T-helper 1 cell treated with Interleukin-12 subunit alpha and Interleukin-12 subunit beta and Interleukin-4 antibody, amounts not matched to agents 30 μg/mL and 1 μg/mL, for 36 hours (primary cell): ENCODE results near the gene SLC7A14.

Experiments used
- H3K27ac Mint-ChIP-seq: one replicate; pipeline ENCODE4 v1.8.0; 2021; ENCODE audit warnings: mild to moderate bottlenecking, mixed read lengths
- H3K27me3 Mint-ChIP-seq: one replicate; pipeline ENCODE4 v1.8.0; 2021; ENCODE audit warnings: low read depth, mixed read lengths
- H3K36me3 Mint-ChIP-seq: one replicate; pipeline ENCODE4 v1.8.0; 2021; ENCODE audit warnings: low read depth, mixed read lengths
- H3K4me1 Mint-ChIP-seq: one replicate; pipeline ENCODE4 v1.8.0; 2021; ENCODE audit warnings: low read depth, mixed read lengths
- H3K4me3 Mint-ChIP-seq: one replicate; pipeline ENCODE4 v1.8.0; 2021; ENCODE audit warnings: mild to moderate bottlenecking, moderate library complexity, mixed read lengths
- H3K9me3 Mint-ChIP-seq: one replicate; pipeline ENCODE4 v1.8.0; 2021; ENCODE audit warnings: mixed read lengths

Gene SLC7A14

GRCh38 chr3:170534227-170534626 lies 51.6 kb downstream of the SLC7A14 start:
- no peaks in the 10 kb centered on the region for H3K36me3 Mint-ChIP-seq
- no peaks in the 10 kb centered on the region for H3K4me1 Mint-ChIP-seq
- H3K9me3 Mint-ChIP-seq: no peaks in the 10 kb centered on the region
- H3K27ac Mint-ChIP-seq: no peak overlapping the region
- peaks cover 18% of the 10 kb centered on the region for H3K27me3 Mint-ChIP-seq
- H3K4me3 Mint-ChIP-seq: no peak overlapping the region

- Mint-ChIP-seq H3K4me3 (no peak overlapping the region), H3K9me3 (no peaks in the 10 kb centered on the region), H3K27ac (no peak overlapping the region), H3K36me3 (no peaks in the 10 kb centered on the region), H3K27me3 (peaks cover 13% of the 10 kb centered on the region), H3K4me1 (no peaks in the 10 kb centered on the region)
Observed at GRCh38 chr3:170532573-170532972, 53.3 kb downstream of the SLC7A14 start.

GRCh38 chr3:170531657-170532335 lies 54.1 kb downstream of the SLC7A14 start:
- H3K9me3 Mint-ChIP-seq: no peaks in the 10 kb centered on the region
- H3K4me3 Mint-ChIP-seq: no peak overlapping the region
- H3K27ac Mint-ChIP-seq: no peak overlapping the region
- H3K27me3 Mint-ChIP-seq: peaks cover 7% of the 10 kb centered on the region
- H3K36me3 Mint-ChIP-seq: no peaks in the 10 kb centered on the region
- no peaks in the 10 kb centered on the region for H3K4me1 Mint-ChIP-seq

- Mint-ChIP-seq H3K4me3 (no peak overlapping the region), H3K27me3 (peaks cover 3% of the 10 kb centered on the region), H3K9me3 (no peaks in the 10 kb centered on the region), H3K4me1 (no peaks in the 10 kb centered on the region), H3K36me3 (no peaks in the 10 kb centered on the region), H3K27ac (no peak overlapping the region)
Observed at GRCh38 chr3:170531054-170531453, 54.8 kb downstream of the SLC7A14 start.

GRCh38 chr3:170529912-170530311 lies 56.0 kb downstream of the SLC7A14 start:
- Mint-ChIP-seq H3K36me3 (no peaks in the 10 kb centered on the region), H3K4me3 (no peak overlapping the region), H3K4me1 (no peaks in the 10 kb centered on the region), H3K27me3 (no peaks in the 10 kb centered on the region), H3K9me3 (no peaks in the 10 kb centered on the region), H3K27ac (no peak overlapping the region)

- H3K4me1 Mint-ChIP-seq: no peaks in the 10 kb centered on the region
- H3K27me3 Mint-ChIP-seq: no peaks in the 10 kb centered on the region
- H3K4me3 Mint-ChIP-seq: no peak overlapping the region
- no peak overlapping the region for H3K27ac Mint-ChIP-seq
- no peaks in the 10 kb centered on the region for H3K9me3 Mint-ChIP-seq
- H3K36me3 Mint-ChIP-seq: no peaks in the 10 kb centered on the region
Observed at GRCh38 chr3:170529346-170529745, 56.5 kb downstream of the SLC7A14 start.

- Mint-ChIP-seq H3K4me1 (no peaks in the 10 kb centered on the region), H3K4me3 (no peak overlapping the region), H3K9me3 (no peaks in the 10 kb centered on the region), H3K27me3 (no peaks in the 10 kb centered on the region), H3K27ac (no peak overlapping the region), H3K36me3 (no peaks in the 10 kb centered on the region)
Observed at GRCh38 chr3:170528726-170529125, 57.1 kb downstream of the SLC7A14 start.

GRCh38 chr3:170524073-170524472 lies 61.8 kb downstream of the SLC7A14 start:
- Mint-ChIP-seq H3K4me3 (no peak overlapping the region), H3K27ac (no peak overlapping the region)

GRCh38 chr3:170523248-170523647 lies 62.6 kb downstream of the SLC7A14 start:
- Mint-ChIP-seq H3K27ac (no peak overlapping the region), H3K36me3 (no peaks in the 10 kb centered on the region), H3K4me1 (no peaks in the 10 kb centered on the region), H3K9me3 (no peaks in the 10 kb centered on the region), H3K4me3 (no peak overlapping the region), H3K27me3 (no peaks in the 10 kb centered on the region)

More at GRCh38 chr3:170524073-170524472, 61.8 kb downstream of the SLC7A14 start:
- H3K9me3 Mint-ChIP-seq: no peaks in the 10 kb centered on the region
- H3K4me1 Mint-ChIP-seq: no peaks in the 10 kb centered on the region
- no peaks in the 10 kb centered on the region for H3K36me3 Mint-ChIP-seq
- no peaks in the 10 kb centered on the region for H3K27me3 Mint-ChIP-seq

- no peak overlapping the region for H3K27ac Mint-ChIP-seq
- no peak overlapping the region for H3K4me3 Mint-ChIP-seq
- no peaks in the 10 kb centered on the region for H3K9me3 Mint-ChIP-seq
- no peaks in the 10 kb centered on the region for H3K36me3 Mint-ChIP-seq
- no peaks in the 10 kb centered on the region for H3K27me3 Mint-ChIP-seq
- H3K4me1 Mint-ChIP-seq: no peaks in the 10 kb centered on the region
Observed at GRCh38 chr3:170522201-170522600, 63.7 kb downstream of the SLC7A14 start.

- Mint-ChIP-seq H3K27ac (no peak overlapping the region), H3K4me3 (no peak overlapping the region), H3K4me1 (no peaks in the 10 kb centered on the region), H3K27me3 (no peaks in the 10 kb centered on the region), H3K36me3 (no peaks in the 10 kb centered on the region), H3K9me3 (no peaks in the 10 kb centered on the region)
Observed at GRCh38 chr3:170520996-170521395, 64.9 kb downstream of the SLC7A14 start.

- Mint-ChIP-seq H3K27me3 (peaks cover 4% of the 10 kb centered on the region), H3K27ac (no peak overlapping the region), H3K36me3 (no peaks in the 10 kb centered on the region), H3K4me1 (no peaks in the 10 kb centered on the region), H3K9me3 (no peaks in the 10 kb centered on the region), H3K4me3 (no peak overlapping the region)
Observed at GRCh38 chr3:170517242-170517945, 68.5 kb downstream of the SLC7A14 start.

GRCh38 chr3:170513642-170514041 lies 72.2 kb downstream of the SLC7A14 start:
- no peaks in the 10 kb centered on the region for H3K4me1 Mint-ChIP-seq
- H3K4me3 Mint-ChIP-seq: no peak overlapping the region
- no peaks in the 10 kb centered on the region for H3K36me3 Mint-ChIP-seq
- H3K27ac Mint-ChIP-seq: no peak overlapping the region
- H3K9me3 Mint-ChIP-seq: no peaks in the 10 kb centered on the region
- H3K27me3 Mint-ChIP-seq: peaks cover 4% of the 10 kb centered on the region

GRCh38 chr3:170511371-170511770 lies 74.5 kb downstream of the SLC7A14 start:
- Mint-ChIP-seq H3K4me1 (no peaks in the 10 kb centered on the region), H3K27ac (no peak overlapping the region), H3K27me3 (peaks cover 11% of the 10 kb centered on the region), H3K4me3 (no peak overlapping the region), H3K9me3 (no peaks in the 10 kb centered on the region), H3K36me3 (no peaks in the 10 kb centered on the region)

GRCh38 chr3:170508839-170509238 lies 77.0 kb downstream of the SLC7A14 start:
- Mint-ChIP-seq H3K36me3 (no peaks in the 10 kb centered on the region), H3K4me1 (no peaks in the 10 kb centered on the region), H3K9me3 (no peaks in the 10 kb centered on the region), H3K27ac (no peak overlapping the region), H3K4me3 (no peak overlapping the region), H3K27me3 (peaks cover 9% of the 10 kb centered on the region)
